Measurements from ENCODE around the gene CNN3. TPM values are rescaled to one million over a fixed set of nuclear protein-coding genes. Genes with fewer than 3 reads are reported as not detected.
"Not testable (repeated sequence)": the region's sequence is repeated elsewhere in the genome, so short reads cannot be mapped to it uniquely, and the experiment has no call there.

The CNN3 gene
- total RNA-seq, 1 donor from 2014 or later = 596 TPM

GRCh38 chr1:94942171-94943128 lies 15.5 kb upstream of the CNN3 start:
- no peak for DNase-seq (ENCODE audit: low spot score)
- TF ChIP-seq CTCF (IDR thresholded peaks at IDR 0.05; ENCODE audit: unreplicated experiment) = no peak
- H3K4me1 Mint-ChIP-seq (ENCODE audit: unreplicated experiment) = peaks cover 22% of the 10 kb centered on the region
- peaks cover 2% of the 10 kb centered on the region for H3K27me3 Mint-ChIP-seq (ENCODE audit: unreplicated experiment)
- no peaks in the 10 kb centered on the region for H3K9me3 Mint-ChIP-seq (ENCODE audit: unreplicated experiment)
- no peak overlapping the region for H3K27ac Mint-ChIP-seq (ENCODE audit: unreplicated experiment)
- H3K4me3 Mint-ChIP-seq (ENCODE audit: unreplicated experiment) = no peak overlapping the region
- peaks cover 9% of the 10 kb centered on the region for H3K36me3 Mint-ChIP-seq (ENCODE audit: low read depth, unreplicated experiment)

- H3K27me3 Mint-ChIP-seq (ENCODE audit: unreplicated experiment); H3K27ac Mint-ChIP-seq (ENCODE audit: unreplicated experiment); DNase-seq (ENCODE audit: low spot score); H3K9me3 Mint-ChIP-seq (ENCODE audit: unreplicated experiment); H3K36me3 Mint-ChIP-seq (ENCODE audit: low read depth, unreplicated experiment); H3K4me3 Mint-ChIP-seq (ENCODE audit: unreplicated experiment): not testable (repeated sequence)
- H3K4me1 Mint-ChIP-seq (ENCODE audit: unreplicated experiment) = peaks cover 19% of the 10 kb centered on the region
Measured at GRCh38 chr1:94941480-94941879, 14.6 kb upstream of the CNN3 start.

GRCh38 chr1:94940738-94941137 lies 13.8 kb upstream of the CNN3 start:
- H3K9me3 Mint-ChIP-seq (ENCODE audit: unreplicated experiment) = no peaks in the 10 kb centered on the region
- H3K4me1 Mint-ChIP-seq (ENCODE audit: unreplicated experiment) = peaks cover 20% of the 10 kb centered on the region

GRCh38 chr1:94937820-94938219 lies 10.9 kb upstream of the CNN3 start:
- DNase-seq (ENCODE audit: low spot score) = no peak
- Mint-ChIP-seq H3K4me1 (ENCODE audit: unreplicated experiment) (peaks cover 30% of the 10 kb centered on the region), H3K27me3 (ENCODE audit: unreplicated experiment) (no peaks in the 10 kb centered on the region), H3K4me3 (ENCODE audit: unreplicated experiment) (no peak overlapping the region), H3K9me3 (ENCODE audit: unreplicated experiment) (no peaks in the 10 kb centered on the region), H3K27ac (ENCODE audit: unreplicated experiment) (no peak overlapping the region), H3K36me3 (ENCODE audit: low read depth, unreplicated experiment) (peaks cover 16% of the 10 kb centered on the region)
- no peak for TF ChIP-seq CTCF (IDR thresholded peaks at IDR 0.05; ENCODE audit: unreplicated experiment)

More at GRCh38 chr1:94940738-94941137, 13.8 kb upstream of the CNN3 start:
- Mint-ChIP-seq H3K27me3 (ENCODE audit: unreplicated experiment) (peaks cover 2% of the 10 kb centered on the region), H3K36me3 (ENCODE audit: low read depth, unreplicated experiment) (peaks cover 9% of the 10 kb centered on the region), H3K4me3 (ENCODE audit: unreplicated experiment) (no peak overlapping the region), H3K27ac (ENCODE audit: unreplicated experiment) (no peak overlapping the region)
- no peak for TF ChIP-seq CTCF (IDR thresholded peaks at IDR 0.05; ENCODE audit: unreplicated experiment)
- no peak for DNase-seq (ENCODE audit: low spot score)

GRCh38 chr1:94936861-94937620 lies 10.1 kb upstream of the CNN3 start:
- no peak overlapping the region for H3K27ac Mint-ChIP-seq (ENCODE audit: unreplicated experiment)
- peaks cover 17% of the 10 kb centered on the region for H3K36me3 Mint-ChIP-seq (ENCODE audit: low read depth, unreplicated experiment)
- H3K27me3 Mint-ChIP-seq (ENCODE audit: unreplicated experiment) = no peaks in the 10 kb centered on the region
- peaks cover 30% of the 10 kb centered on the region for H3K4me1 Mint-ChIP-seq (ENCODE audit: unreplicated experiment)
- no peak overlapping the region for H3K4me3 Mint-ChIP-seq (ENCODE audit: unreplicated experiment)
- no peak for DNase-seq (ENCODE audit: low spot score)
- no peak for TF ChIP-seq CTCF (IDR thresholded peaks at IDR 0.05; ENCODE audit: unreplicated experiment)
- no peaks in the 10 kb centered on the region for H3K9me3 Mint-ChIP-seq (ENCODE audit: unreplicated experiment)

Measured in endothelial cell (in vitro differentiated cells).